ENCODE measurements around the gene KRT222. TPM values are rescaled to one million over a fixed set of nuclear protein-coding genes. Genes with fewer than 3 reads are reported as not detected.

The KRT222 gene
- total RNA-seq, 1 experiment from 2014 or later: 0.95 TPM

DNA sequence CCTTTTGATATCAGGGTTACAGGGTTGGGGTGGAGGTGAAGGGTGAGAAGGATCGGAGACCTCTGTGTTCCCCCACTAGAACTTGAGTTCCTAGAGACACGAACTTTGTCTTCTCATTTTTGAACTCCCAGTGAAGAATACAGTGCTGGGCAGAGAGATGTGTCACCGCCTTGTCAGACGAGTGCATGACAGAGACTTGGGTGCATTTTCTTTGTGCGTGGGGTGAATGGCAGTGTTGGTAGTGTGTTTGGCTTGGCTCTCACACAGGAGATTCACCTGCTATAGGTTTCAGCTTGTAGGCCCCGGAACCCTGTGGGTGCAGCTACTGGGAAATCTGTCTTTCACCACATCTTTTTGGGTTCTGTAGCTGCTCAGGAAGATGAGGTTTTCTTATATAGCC, 59.7 kb downstream of the KRT222 start:
- in situ Hi-C loops (cut with HindIII; ENCODE audit: low pct_unique_long_range_greater_than_20kb, low sequenced_read_pairs): no loop called here
- no peak for DNase-seq (ENCODE audit: low read depth, low spot score)

Other genes with a start within 250 kb of the KRT222 start
- gene TOP2A, start 247.3 kb downstream of the KRT222 start, total RNA-seq (2014; rRNA removed; shearing (Covaris generic)): 114 and 117 TPM in 2 replicates
- gene IGFBP4, start 221.7 kb downstream of the KRT222 start, total RNA-seq (2014; rRNA removed; shearing (Covaris generic)): 24.5 and 25.0 TPM in 2 replicates
- gene TNS4, start 163.6 kb downstream of the KRT222 start, total RNA-seq (2014; rRNA removed; shearing (Covaris generic)): not detected in 2 replicates
- not detected in 2 replicates for gene CCR7, start 99.7 kb downstream of the KRT222 start, total RNA-seq (2014; rRNA removed; shearing (Covaris generic))
- gene SMARCE1, start 17.4 kb downstream of the KRT222 start, total RNA-seq (2014; rRNA removed; shearing (Covaris generic)): 84.5 and 85.2 TPM in 2 replicates
- not detected in 2 replicates for gene KRT24, start 38.6 kb upstream of the KRT222 start, total RNA-seq (2014; rRNA removed; shearing (Covaris generic))
- gene KRT25, start 90.2 kb upstream of the KRT222 start, total RNA-seq (2014; rRNA removed; shearing (Covaris generic)): 0.05 and 0.27 TPM in 2 replicates
- not detected in 2 replicates for gene KRT26, start 107.0 kb upstream of the KRT222 start, total RNA-seq (2014; rRNA removed; shearing (Covaris generic))
- gene KRT27, start 117.4 kb upstream of the KRT222 start, total RNA-seq (2014; rRNA removed; shearing (Covaris generic)): 5.9 and 6.9 TPM in 2 replicates
- gene KRT28, start 134.8 kb upstream of the KRT222 start, total RNA-seq (2014; rRNA removed; shearing (Covaris generic)): not detected in 2 replicates
- gene KRT10, start 157.4 kb upstream of the KRT222 start, total RNA-seq (2014; rRNA removed; shearing (Covaris generic)): 8.1 and 15.9 TPM in 2 replicates
- 0.59 and 0.82 TPM in 2 replicates for gene KRT12, start 202.0 kb upstream of the KRT222 start, total RNA-seq (2014; rRNA removed; shearing (Covaris generic))
- not detected in 2 replicates for gene KRT20, start 220.1 kb upstream of the KRT222 start, total RNA-seq (2014; rRNA removed; shearing (Covaris generic))

All from SK-MEL-5 (cell line).